Measurements from ENCODE around the gene STKLD1.
"Not testable (repeated sequence)": the region's sequence is repeated elsewhere in the genome, so short reads cannot be mapped to it uniquely, and the experiment has no call there.

The STKLD1 gene

GRCh38 chr9:133428617-133429101, 52.5 kb downstream of the STKLD1 start:
- no peak for DNase-seq (ENCODE audit: low read depth, low spot score)
- no peak overlapping the region for H3K4me3 ChIP-seq (ENCODE audit: low read length)

- H3K4me3 ChIP-seq (ENCODE audit: low read length) = no peak overlapping the region
- no peak for DNase-seq (ENCODE audit: low read depth, low spot score)
Observed at GRCh38 chr9:133429214-133429613, 53.0 kb downstream of the STKLD1 start.

GRCh38 chr9:133429641-133430161, 53.5 kb downstream of the STKLD1 start:
- DNase-seq (ENCODE audit: low read depth, low spot score) = no peak
- H3K4me3 ChIP-seq (ENCODE audit: low read length) = no peak overlapping the region

- H3K4me3 ChIP-seq (ENCODE audit: low read length) = no peak overlapping the region
- no peak for DNase-seq (ENCODE audit: low read depth, low spot score)
Observed at GRCh38 chr9:133430244-133430643, 54.1 kb downstream of the STKLD1 start.

- no peak for DNase-seq (ENCODE audit: low read depth, low spot score)
- H3K4me3 ChIP-seq (ENCODE audit: low read length) = no peak overlapping the region
Observed at GRCh38 chr9:133433351-133433843, 57.2 kb downstream of the STKLD1 start.

GRCh38 chr9:133436681-133437080, 60.5 kb downstream of the STKLD1 start:
- no peak for DNase-seq (ENCODE audit: low read depth, low spot score)

GRCh38 chr9:133437753-133438531, 61.8 kb downstream of the STKLD1 start:
- no peak for DNase-seq (ENCODE audit: low read depth, low spot score)
- H3K4me3 ChIP-seq (ENCODE audit: low read length) = no peak overlapping the region

More at GRCh38 chr9:133436681-133437080, 60.5 kb downstream of the STKLD1 start:
- H3K4me3 ChIP-seq (ENCODE audit: low read length) = no peak overlapping the region

- DNase-seq (ENCODE audit: low read depth, low spot score) = no peak
Observed at GRCh38 chr9:133439337-133439736, 63.2 kb downstream of the STKLD1 start.

GRCh38 chr9:133440874-133441273, 64.7 kb downstream of the STKLD1 start:
- no peak overlapping the region for H3K4me3 ChIP-seq (ENCODE audit: low read length)
- DNase-seq (ENCODE audit: low read depth, low spot score) = no peak

More at GRCh38 chr9:133439337-133439736, 63.2 kb downstream of the STKLD1 start:
- H3K4me3 ChIP-seq (ENCODE audit: low read length) = no peak overlapping the region

- no peak overlapping the region for H3K4me3 ChIP-seq (ENCODE audit: low read length)
- DNase-seq (ENCODE audit: low read depth, low spot score) = no peak
Observed at GRCh38 chr9:133441571-133441970, 65.4 kb downstream of the STKLD1 start.

- DNase-seq (ENCODE audit: low read depth, low spot score) = no peak
- no peak overlapping the region for H3K4me3 ChIP-seq (ENCODE audit: low read length)
Observed at GRCh38 chr9:133443248-133443647, 67.1 kb downstream of the STKLD1 start.

GRCh38 chr9:133443982-133444381, 67.8 kb downstream of the STKLD1 start:
- DNase-seq (ENCODE audit: low read depth, low spot score) = no peak
- H3K4me3 ChIP-seq (ENCODE audit: low read length) = no peak overlapping the region

GRCh38 chr9:133445293-133445969, 69.3 kb downstream of the STKLD1 start:
- H3K4me3 ChIP-seq (ENCODE audit: low read length) = no peak overlapping the region
- DNase-seq (ENCODE audit: low read depth, low spot score) = no peak

GRCh38 chr9:133448487-133448972, 72.4 kb downstream of the STKLD1 start:
- no peak for DNase-seq (ENCODE audit: low read depth, low spot score)
- H3K4me3 ChIP-seq (ENCODE audit: low read length) = no peak overlapping the region

- H3K4me3 ChIP-seq (ENCODE audit: low read length) = no peak overlapping the region
- no peak for DNase-seq (ENCODE audit: low read depth, low spot score)
Observed at GRCh38 chr9:133449760-133450159, 73.6 kb downstream of the STKLD1 start.

- H3K4me3 ChIP-seq (ENCODE audit: low read length); DNase-seq (ENCODE audit: low read depth, low spot score): not testable (repeated sequence)
Observed at GRCh38 chr9:133451865-133452264, 75.7 kb downstream of the STKLD1 start.

GRCh38 chr9:133452562-133452961, 76.4 kb downstream of the STKLD1 start:
- no peak overlapping the region for H3K4me3 ChIP-seq (ENCODE audit: low read length)
- no peak for DNase-seq (ENCODE audit: low read depth, low spot score)

GRCh38 chr9:133453651-133454050, 77.5 kb downstream of the STKLD1 start:
- H3K4me3 ChIP-seq (ENCODE audit: low read length) = no peak overlapping the region
- DNase-seq (ENCODE audit: low read depth, low spot score) = no peak

- no peak for DNase-seq (ENCODE audit: low read depth, low spot score)
- no peak overlapping the region for H3K4me3 ChIP-seq (ENCODE audit: low read length)
Observed at GRCh38 chr9:133454325-133454724, 78.2 kb downstream of the STKLD1 start.
